Kidney (tissue), 14 donors: ENCODE results near the gene DLL4. TPM values are rescaled to one million over a fixed set of nuclear protein-coding genes. Genes with fewer than 3 reads are reported as not detected.

Experiments
- DNase-seq, 5 donors: peaks; one replicate each; pipeline ENCODE4 v3.0.0-alpha.2; 2013 to 2020
- FAIRE-seq: peaks from 2 replicates; lab custom pipeline; 2012; peaks lifted over from hg19 to GRCh38; lab: Jason Lieb, UNC
- H3K27ac ChIP-seq, 2 donors: one replicate each; pipeline ENCODE4 v1.7.0; 2013; ENCODE audit warnings: low read depth in 2 of 2, low read length in 2 of 2, inconsistent platforms in 1 of 2
- H3K27me3 ChIP-seq: one replicate; pipeline ENCODE4 v1.7.1; 2013; ENCODE audit warnings: low read length, inconsistent platforms; ENCODE audit not compliant: control insufficient read depth, insufficient read depth
- H3K36me3 ChIP-seq, 3 donors: one replicate each; pipeline versions ENCODE4 v1.7.0 to v1.7.1; 2013; ENCODE audit warnings: low read length in 3 of 3, control low read depth in 1 of 3, inconsistent platforms in 1 of 3; ENCODE audit not compliant: insufficient read depth in 3 of 3, control insufficient read depth in 2 of 3
- H3K4me1 ChIP-seq, 3 donors: one replicate each; pipeline versions ENCODE4 v1.7.0 to v1.7.1; 2013; ENCODE audit warnings: low read length in 3 of 3, inconsistent platforms in 1 of 3, low read depth in 1 of 3; ENCODE audit not compliant: control insufficient read depth in 2 of 3, insufficient read depth in 2 of 3
- H3K4me3 ChIP-seq, 3 donors: one replicate each; pipeline versions ENCODE4 v1.7.0 to v1.8.1; 2013; ENCODE audit warnings: low read length in 3 of 3, control low read depth in 1 of 3, inconsistent platforms in 1 of 3
- H3K9ac ChIP-seq, 3 donors: one replicate each; pipeline versions ENCODE4 v1.7.0 to v1.7.1; 2013; ENCODE audit warnings: low read length in 3 of 3, control low read depth in 1 of 3, inconsistent platforms in 1 of 3
- H3K9me3 ChIP-seq, 3 donors: one replicate each; pipeline versions ENCODE4 v1.7.0 to v1.7.1; 2013; ENCODE audit warnings: low read length in 3 of 3, control low read depth in 1 of 3, inconsistent platforms in 1 of 3; ENCODE audit not compliant: control insufficient read depth in 2 of 3, insufficient read depth in 1 of 3
- CTCF ChIP-seq: IDR thresholded peaks from 3 replicates; pipeline ENCODE4 v1.5.1; 2012; ENCODE audit warnings: mild to moderate bottlenecking, moderate library complexity, borderline replicate concordance; ENCODE audit not compliant: insufficient read depth; ENCODE audit errors: extremely low read depth
- intact Hi-C: fragments of 100-400 bp; cut with DNase I; formaldehyde crosslinking; loops from one replicate; pipeline ENCODE4 v1.11.1; 2022
- polyA plus RNA-seq: library from polyadenylated mRNA; stranded (reverse); fragments of 350-450 nt; fragmentation: Illumina TruSeq; extraction: RNeasy Lipid Tissue Mini Kit (QIAGEN cat#74804); gene quantifications from one replicate; pipeline ENCODE4 v1.2.3, GENCODE V29; 2014; ENCODE audit warnings: low read depth, low replicate concordance; ENCODE audit not compliant: insufficient read depth
- total RNA-seq: library from RNA; stranded (reverse); fragmentation: NEBNext Ultra II Directional; extraction: Animal tissue kit (Norgen Biotek cat#: 25700); gene quantifications from one replicate; pipeline ENCODE4 v1.2.1, GENCODE V29; 2021
- donor health status: control.
- donor health status: control.
- donor health status: control.
- donor health status: control.
- donor health status: control.
- donor health status: DM: yes; HTN: yes; CAD: no.
- donor health status: Normal renal cell carcinoma (clear cell type).

DLL4 gene
- total and polyA plus RNA-seq, 2 donors from 2014 or later = 5.8 to 9.4 TPM

GRCh38 chr15:40978141-40978540 is 49.0 kb downstream of the DLL4 start:
- no peak overlapping the region for H3K27ac ChIP-seq
- no peak for DNase-seq
- intact Hi-C loops = no loop called here
- no peak overlapping the region for H3K9ac ChIP-seq
- peaks cover 4 to 54% (median 42%) of the 10 kb centered on the region in 3 donors for H3K36me3 ChIP-seq
- FAIRE-seq = no peak
- no peaks in the 10 kb centered on the region for H3K27me3 ChIP-seq
- no peak for TF ChIP-seq CTCF
- no peak overlapping the region for H3K4me3 ChIP-seq
- H3K4me1 ChIP-seq = no peaks in the 10 kb centered on the region
- no peaks in the 10 kb centered on the region for H3K9me3 ChIP-seq

- no peaks in the 10 kb centered on the region for H3K27me3 ChIP-seq
- H3K27ac ChIP-seq = no peak overlapping the region
- H3K9me3 ChIP-seq = no peaks in the 10 kb centered on the region
- H3K4me1 ChIP-seq = no peaks in the 10 kb centered on the region
- no peak for TF ChIP-seq CTCF
- FAIRE-seq = no peak
- intact Hi-C loops = no loop called here
- no peak overlapping the region for H3K9ac ChIP-seq
- no peak overlapping the region for H3K4me3 ChIP-seq
- DNase-seq = no peak
- H3K36me3 ChIP-seq = peaks cover 5 to 56% (median 44%) of the 10 kb centered on the region in 3 donors
Observed at GRCh38 chr15:40978562-40978961, 49.4 kb downstream of the DLL4 start.

GRCh38 chr15:40981186-40981585 is 52.0 kb downstream of the DLL4 start:
- intact Hi-C loops = no loop called here
- Histone ChIP-seq H3K4me3 (no peak overlapping the region), H3K27ac (no peak overlapping the region), H3K9ac (no peak overlapping the region), H3K4me1 (no peaks in the 10 kb centered on the region), H3K36me3 (peaks cover 8 to 80% (median 60%) of the 10 kb centered on the region in 3 donors), H3K9me3 (no peaks in the 10 kb centered on the region), H3K27me3 (no peaks in the 10 kb centered on the region)
- TF ChIP-seq CTCF = no peak
- FAIRE-seq (no peak), DNase-seq (no peak)

GRCh38 chr15:40982855-40983254 is 53.7 kb downstream of the DLL4 start:
- intact Hi-C loops = no loop called here
- no peak for FAIRE-seq
- H3K27ac ChIP-seq = peak overlapping the region in 1 of 2 donors; percentile 2

More at GRCh38 chr15:40982855-40983254, 53.7 kb downstream of the DLL4 start:
- no peak overlapping the region for H3K9ac ChIP-seq
- H3K4me3 ChIP-seq = no peak overlapping the region
- no peaks in the 10 kb centered on the region for H3K4me1 ChIP-seq
- no peak for TF ChIP-seq CTCF
- H3K9me3 ChIP-seq = no peaks in the 10 kb centered on the region
- no peak for DNase-seq
- H3K36me3 ChIP-seq = peaks cover 10 to 87% (median 68%) of the 10 kb centered on the region in 3 donors
- no peaks in the 10 kb centered on the region for H3K27me3 ChIP-seq
